Suprapubic skin (tissue), 4 donors: Measurements from ENCODE around the gene ECT2.

Experiments
- EP300 ChIP-seq: sonication (generic); formaldehyde crosslinking; IDR thresholded peaks from one replicate; pipeline ENCODE4 v1.6.1; 2017; ENCODE audit warnings: antibody characterized with exemption
- POLR2A ChIP-seq, 2 donors: fragments of 450-650 bp; IDR thresholded peaks; one replicate each; pipeline ENCODE4 v1.6.1; 2017; ENCODE audit warnings: antibody characterized with exemption in 2 of 2, mild to moderate bottlenecking in 2 of 2, moderate library complexity in 2 of 2
- POLR2AphosphoS5 ChIP-seq, 3 donors: sonication (generic); formaldehyde crosslinking; IDR thresholded peaks; one replicate each; pipeline ENCODE4 v1.6.1; 2017; ENCODE audit warnings: antibody characterized with exemption in 3 of 3
- TF ChIP-seq, protein P1 (sequence below), 2 donors: fragments of 200-600 bp in 1 of 2; fragments of 450-650 bp in 1 of 2; sonication (generic) in 1 of 2; IDR thresholded peaks; one replicate each; pipeline ENCODE4 v1.5.1; 2016 to 2019; ENCODE audit warnings: antibody characterized with exemption in 2 of 2, mild to moderate bottlenecking in 1 of 2, moderate library complexity in 1 of 2

- TF ChIP-seq POLR2A (IDR thresholded peaks at IDR 0.05) (no peak), POLR2AphosphoS5 (IDR thresholded peaks at IDR 0.05) (no peak), EP300 (no peak)
- TF ChIP-seq, protein P1, sequence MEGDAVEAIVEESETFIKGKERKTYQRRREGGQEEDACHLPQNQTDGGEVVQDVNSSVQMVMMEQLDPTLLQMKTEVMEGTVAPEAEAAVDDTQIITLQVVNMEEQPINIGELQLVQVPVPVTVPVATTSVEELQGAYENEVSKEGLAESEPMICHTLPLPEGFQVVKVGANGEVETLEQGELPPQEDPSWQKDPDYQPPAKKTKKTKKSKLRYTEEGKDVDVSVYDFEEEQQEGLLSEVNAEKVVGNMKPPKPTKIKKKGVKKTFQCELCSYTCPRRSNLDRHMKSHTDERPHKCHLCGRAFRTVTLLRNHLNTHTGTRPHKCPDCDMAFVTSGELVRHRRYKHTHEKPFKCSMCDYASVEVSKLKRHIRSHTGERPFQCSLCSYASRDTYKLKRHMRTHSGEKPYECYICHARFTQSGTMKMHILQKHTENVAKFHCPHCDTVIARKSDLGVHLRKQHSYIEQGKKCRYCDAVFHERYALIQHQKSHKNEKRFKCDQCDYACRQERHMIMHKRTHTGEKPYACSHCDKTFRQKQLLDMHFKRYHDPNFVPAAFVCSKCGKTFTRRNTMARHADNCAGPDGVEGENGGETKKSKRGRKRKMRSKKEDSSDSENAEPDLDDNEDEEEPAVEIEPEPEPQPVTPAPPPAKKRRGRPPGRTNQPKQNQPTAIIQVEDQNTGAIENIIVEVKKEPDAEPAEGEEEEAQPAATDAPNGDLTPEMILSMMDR (IDR thresholded peaks at IDR 0.05) = no peak
Observed at GRCh38 chr3:172704001-172704400, 46.5 kb upstream of the ECT2 start.
